Loucy (cell line): ENCODE measurements around the gene CELF5.

Experiments
- CTCF ChIP-seq: fragments of 200-600 bp; sonication (generic); conservative IDR thresholded peaks from 2 replicates; pipeline ENCODE4 v1.5.1; 2014; ENCODE audit warnings: mild to moderate bottlenecking, antibody characterized with exemption, low read length
- EZH2phosphoT487 ChIP-seq: fragments of 200-600 bp; IDR thresholded peaks from 2 replicates; pipeline ENCODE4 v1.6.1; 2018; ENCODE audit warnings: antibody characterized with exemption, mild to moderate bottlenecking, moderate library complexity, borderline replicate concordance

GRCh38 chr19:3233116-3233515, 8.7 kb downstream of the CELF5 start:
- TF ChIP-seq CTCF (no peak), EZH2phosphoT487 (no peak)
